WI38 (cell line): ENCODE results near the gene SMIM8.
"Not testable (repeated sequence)": the region's sequence is repeated elsewhere in the genome, so short reads cannot be mapped to it uniquely, and the experiment has no call there.

ENCODE experiments used
- H3K4me3 ChIP-seq: 2 replicates; pipeline ENCODE4 v1.5.1; 2011; ENCODE audit warnings: low read depth, mild to moderate bottlenecking, control low read depth, low read length
- TF ChIP-seq, protein P1 (sequence below): IDR thresholded peaks from 2 replicates; pipeline ENCODE4 v1.5.1; 2012; ENCODE audit warnings: low read depth, mild to moderate bottlenecking, control low read depth, low read length

Gene SMIM8

DNA sequence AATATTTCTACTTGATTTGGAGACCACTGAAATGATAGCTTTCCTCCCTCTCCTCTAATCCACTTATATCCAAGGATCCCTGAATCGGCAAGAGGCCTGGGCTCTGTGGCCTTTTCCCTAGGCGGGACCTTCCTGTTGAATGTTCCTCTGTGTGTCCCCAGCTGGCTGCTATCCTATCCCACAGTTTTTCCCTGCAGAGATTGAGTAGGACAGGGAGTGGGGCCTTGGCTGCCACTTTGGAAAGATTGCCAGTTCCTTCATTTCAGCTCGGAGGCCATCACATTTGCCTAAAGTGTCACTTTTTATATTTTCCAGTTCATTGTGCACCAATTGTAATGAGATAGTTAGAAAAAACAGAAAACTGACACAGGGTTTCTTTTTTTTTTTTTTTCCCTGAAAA, 38.9 kb upstream of the SMIM8 start:
- TF ChIP-seq, protein P1, sequence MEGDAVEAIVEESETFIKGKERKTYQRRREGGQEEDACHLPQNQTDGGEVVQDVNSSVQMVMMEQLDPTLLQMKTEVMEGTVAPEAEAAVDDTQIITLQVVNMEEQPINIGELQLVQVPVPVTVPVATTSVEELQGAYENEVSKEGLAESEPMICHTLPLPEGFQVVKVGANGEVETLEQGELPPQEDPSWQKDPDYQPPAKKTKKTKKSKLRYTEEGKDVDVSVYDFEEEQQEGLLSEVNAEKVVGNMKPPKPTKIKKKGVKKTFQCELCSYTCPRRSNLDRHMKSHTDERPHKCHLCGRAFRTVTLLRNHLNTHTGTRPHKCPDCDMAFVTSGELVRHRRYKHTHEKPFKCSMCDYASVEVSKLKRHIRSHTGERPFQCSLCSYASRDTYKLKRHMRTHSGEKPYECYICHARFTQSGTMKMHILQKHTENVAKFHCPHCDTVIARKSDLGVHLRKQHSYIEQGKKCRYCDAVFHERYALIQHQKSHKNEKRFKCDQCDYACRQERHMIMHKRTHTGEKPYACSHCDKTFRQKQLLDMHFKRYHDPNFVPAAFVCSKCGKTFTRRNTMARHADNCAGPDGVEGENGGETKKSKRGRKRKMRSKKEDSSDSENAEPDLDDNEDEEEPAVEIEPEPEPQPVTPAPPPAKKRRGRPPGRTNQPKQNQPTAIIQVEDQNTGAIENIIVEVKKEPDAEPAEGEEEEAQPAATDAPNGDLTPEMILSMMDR: no peak
- H3K4me3 ChIP-seq: no peak overlapping the region

DNA sequence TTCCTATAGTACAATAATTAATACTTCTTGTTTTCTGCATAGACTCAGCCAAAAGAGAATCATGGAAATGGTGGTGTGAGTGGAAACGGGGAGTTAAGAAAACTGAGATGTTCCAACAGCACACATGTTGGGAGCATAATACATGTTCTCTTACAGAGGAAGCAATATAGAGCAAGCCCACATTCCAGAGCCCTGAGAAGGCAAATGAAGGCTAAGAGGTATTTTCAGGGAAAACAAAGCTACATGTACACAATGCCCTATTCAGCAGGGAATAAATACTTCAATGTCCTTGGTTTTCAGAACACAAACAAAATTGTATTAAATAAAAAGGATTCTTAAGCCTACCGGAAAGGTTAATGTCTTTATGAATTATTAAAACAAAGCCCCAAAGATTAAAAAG, 35.1 kb upstream of the SMIM8 start:
- no peak overlapping the region for H3K4me3 ChIP-seq
- TF ChIP-seq, protein P1: no peak

DNA sequence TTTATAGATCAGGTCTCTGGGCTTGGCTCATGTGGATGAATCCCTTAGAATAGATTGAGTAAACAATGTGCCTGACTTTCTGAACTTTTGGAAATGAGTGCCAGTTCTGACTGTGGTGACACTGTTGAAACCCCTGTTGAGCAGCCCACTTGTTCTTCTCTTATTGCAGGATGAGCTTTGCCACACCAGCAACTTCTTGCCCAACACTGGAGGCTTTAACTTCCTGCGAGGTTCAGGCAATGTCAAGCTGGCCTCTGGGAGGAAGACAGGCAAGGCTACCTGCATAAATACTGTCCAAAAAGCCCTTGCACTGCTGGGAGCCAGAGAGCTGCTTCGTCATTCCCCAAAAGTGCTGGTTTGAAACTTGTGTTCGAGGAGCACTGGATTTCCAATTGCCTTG, 32.8 kb upstream of the SMIM8 start:
- no peak overlapping the region for H3K4me3 ChIP-seq
- TF ChIP-seq, protein P1: no peak

DNA sequence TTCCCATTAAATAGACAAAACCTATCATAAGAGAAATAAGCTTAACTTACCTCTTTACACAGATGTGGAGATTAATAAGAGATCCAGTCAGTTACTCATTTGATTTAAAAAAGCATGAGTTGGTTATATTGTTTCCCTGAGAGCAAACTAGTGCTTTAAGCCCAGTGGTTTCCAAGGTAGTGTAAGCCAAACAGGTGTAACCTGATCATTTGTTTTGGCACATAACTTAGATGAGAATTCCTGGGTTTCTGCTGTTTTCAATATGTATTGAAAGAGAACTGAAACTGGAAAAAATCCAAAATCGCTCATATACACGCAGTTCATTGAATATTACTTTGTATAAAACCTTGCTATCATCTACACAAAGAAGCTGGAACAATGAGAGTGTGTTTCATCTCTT, 30.5 kb upstream of the SMIM8 start:
- TF ChIP-seq, protein P1: no peak
- no peak overlapping the region for H3K4me3 ChIP-seq

DNA sequence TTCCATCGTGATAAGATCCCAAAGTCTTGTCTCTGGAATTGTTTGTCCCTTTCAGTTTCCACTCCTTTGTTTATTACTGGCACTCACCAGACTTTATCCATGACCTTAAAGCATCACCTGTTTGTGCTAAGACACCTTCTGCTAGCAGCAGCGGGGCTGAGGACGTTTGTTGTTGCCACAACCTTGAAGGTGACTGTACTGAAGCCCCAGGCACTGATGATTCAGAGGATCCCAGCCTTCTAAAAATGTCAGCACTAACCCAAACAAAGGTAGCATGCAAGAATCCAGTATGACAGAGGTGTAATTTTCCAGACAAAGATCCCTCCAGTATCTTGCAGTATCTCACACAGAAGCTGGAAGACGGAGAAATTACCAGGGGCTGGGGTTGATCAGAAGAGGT, 28.9 kb upstream of the SMIM8 start:
- TF ChIP-seq, protein P1: no peak
- no peak overlapping the region for H3K4me3 ChIP-seq

DNA sequence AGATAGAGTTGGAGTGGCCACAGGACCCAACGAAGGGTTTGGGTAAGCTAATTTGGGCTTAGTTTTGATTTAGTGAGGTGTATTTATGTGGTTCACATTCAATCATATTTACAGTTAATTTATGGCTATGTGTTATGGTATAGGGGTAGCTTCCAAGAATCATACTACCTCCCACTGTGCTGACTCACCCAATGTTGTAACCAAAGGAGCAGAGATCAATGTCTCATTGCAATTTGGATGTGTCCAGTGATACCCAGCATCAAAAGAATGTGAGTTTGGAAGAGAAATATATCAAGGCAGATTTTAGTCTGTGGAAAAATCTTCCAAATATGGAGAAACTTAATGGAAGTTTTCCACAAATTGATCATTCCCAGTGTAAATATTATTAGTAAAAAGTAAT, 25.3 kb upstream of the SMIM8 start:
- no peak overlapping the region for H3K4me3 ChIP-seq

DNA sequence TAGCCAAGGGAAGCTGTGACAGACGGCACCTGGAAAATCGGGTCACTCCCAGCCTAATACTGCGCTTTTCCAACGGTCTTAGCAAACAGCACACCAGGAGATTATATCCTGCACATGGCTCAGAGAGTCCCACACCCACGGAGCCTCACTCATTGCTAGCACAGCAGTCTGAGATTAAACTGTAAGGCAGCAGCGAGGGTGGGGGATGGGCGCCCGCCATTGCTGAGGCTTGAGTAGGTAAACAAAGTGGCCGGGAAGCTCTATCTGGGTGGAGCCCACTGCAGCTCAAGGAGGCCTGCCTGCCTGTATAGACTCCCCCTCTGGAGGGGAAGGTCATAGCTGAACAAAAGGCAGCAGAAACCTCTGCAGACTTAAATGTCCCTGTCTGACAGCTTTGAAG, 21.1 kb upstream of the SMIM8 start:
- not testable (repeated sequence) for H3K4me3 ChIP-seq

More for the DNA sequence above, 25.3 kb upstream of the SMIM8 start:
- TF ChIP-seq, protein P1: no peak

DNA sequence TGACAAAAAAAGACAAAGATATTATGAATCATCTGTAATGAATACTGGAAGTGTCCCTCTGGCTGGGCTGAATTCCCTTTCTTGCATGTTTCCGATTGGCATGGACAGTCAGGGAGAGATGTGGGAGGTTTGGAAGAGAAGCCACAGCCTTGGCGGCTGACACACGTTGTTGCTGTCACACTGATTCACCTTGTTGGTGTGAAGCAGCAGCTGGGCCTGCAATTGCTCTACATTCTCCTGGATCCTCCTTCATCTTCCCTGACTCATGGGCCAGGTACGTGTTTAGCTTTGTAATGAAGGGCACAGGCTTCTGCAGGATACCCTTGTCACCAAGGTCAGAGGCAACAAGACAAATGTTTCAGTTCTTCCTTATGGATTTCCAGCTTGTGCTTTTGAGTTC, 13.4 kb upstream of the SMIM8 start:
- H3K4me3 ChIP-seq: no peak overlapping the region
- TF ChIP-seq, protein P1: no peak
